ENCODE results near the gene CCDC102A. TPM values are rescaled to one million over a fixed set of nuclear protein-coding genes. Genes with fewer than 3 reads are reported as not detected.
"Not testable (repeated sequence)": the region's sequence is repeated elsewhere in the genome, so short reads cannot be mapped to it uniquely, and the experiment has no call there.

The CCDC102A gene
- total and polyA plus RNA-seq, 11 donors: 3.3 to 17.0 (median 6.8) TPM

GRCh38 chr16:57555831-57556230 lies 19.5 kb upstream of the CCDC102A start:
- no peak for ATAC-seq
- no peak for DNase-seq
- Histone ChIP-seq H3K36me3 (no peaks in the 10 kb centered on the region), H3K27ac (no peak overlapping the region), H3K4me1 (no peaks in the 10 kb centered on the region), H3K4me3 (no peak overlapping the region), H3K27me3 (peaks cover 0 to 4% (median 0%) of the 10 kb centered on the region in 9 donors), H3K9me3 (peaks cover 0 to 14% (median 0%) of the 10 kb centered on the region in 12 donors)
- WGBS, 4 donors: 88 to 92% (median 92%) methylated on average over 3 of the region's 3 CpGs
- intact Hi-C loops (cut with DNase I): no loop called here
- TF ChIP-seq CTCF (IDR thresholded peaks at IDR 0.05): no peak
- TF ChIP-seq POLR2A (IDR thresholded peaks at IDR 0.05): no peak

GRCh38 chr16:57551057-57551456 lies 14.7 kb upstream of the CCDC102A start:
- intact Hi-C loops (cut with DNase I): no loop called here
- TF ChIP-seq CTCF (IDR thresholded peaks at IDR 0.05): no peak
- TF ChIP-seq POLR2A (IDR thresholded peaks at IDR 0.05): no peak
- H3K27me3 ChIP-seq: peaks cover 0 to 26% (median 0%) of the 10 kb centered on the region in 9 donors
- peaks cover 0 to 3% (median 0%) of the 10 kb centered on the region in 12 donors for H3K4me1 ChIP-seq
- 90 to 94% (median 93%) methylated on average over 3 of the region's 3 CpGs for WGBS, 4 donors
- no peak overlapping the region for H3K4me3 ChIP-seq
- no peaks in the 10 kb centered on the region for H3K36me3 ChIP-seq
- DNase-seq (no peak), ATAC-seq (no peak)
- no peak overlapping the region for H3K27ac ChIP-seq
- H3K9me3 ChIP-seq: peaks cover 0 to 10% (median 0%) of the 10 kb centered on the region in 12 donors

- ATAC-seq (no peak), DNase-seq (no peak)
- peaks cover 0 to 30% (median 0%) of the 10 kb centered on the region in 9 donors for H3K27me3 ChIP-seq
- no peak overlapping the region for H3K4me3 ChIP-seq
- H3K36me3 ChIP-seq: no peaks in the 10 kb centered on the region
- TF ChIP-seq CTCF (IDR thresholded peaks at IDR 0.05) (no peak), POLR2A (IDR thresholded peaks at IDR 0.05) (no peak)
- intact Hi-C loops (cut with DNase I): no loop called here
- H3K4me1 ChIP-seq: peaks cover 0 to 5% (median 0%) of the 10 kb centered on the region in 12 donors
- H3K9me3 ChIP-seq: peaks cover 0 to 10% (median 0%) of the 10 kb centered on the region in 12 donors
- no peak overlapping the region for H3K27ac ChIP-seq
These were observed 13.4 kb upstream of the CCDC102A start for GRCh38 chr16:57549730-57550129.

GRCh38 chr16:57548408-57548807 lies 12.0 kb upstream of the CCDC102A start:
- 78 to 88% (median 86%) methylated on average over 4 of the region's 4 CpGs for WGBS, 4 donors
- no peak for TF ChIP-seq POLR2A (IDR thresholded peaks at IDR 0.05)
- no peak for TF ChIP-seq CTCF (IDR thresholded peaks at IDR 0.05)
- ATAC-seq (no peak), DNase-seq (no peak)
- no peak overlapping the region for H3K4me3 ChIP-seq
- H3K36me3 ChIP-seq: no peaks in the 10 kb centered on the region
- intact Hi-C loops (cut with DNase I): no loop called here
- H3K4me1 ChIP-seq: peaks cover 0 to 18% (median 0%) of the 10 kb centered on the region in 12 donors
- peaks cover 0 to 10% (median 0%) of the 10 kb centered on the region in 12 donors for H3K9me3 ChIP-seq
- no peak overlapping the region for H3K27ac ChIP-seq
- H3K27me3 ChIP-seq: peaks cover 0 to 30% (median 0%) of the 10 kb centered on the region in 9 donors

- not testable (repeated sequence) for DNase-seq
- H3K27me3 ChIP-seq: peaks cover 0 to 30% (median 0%) of the 10 kb centered on the region in 9 donors
These were observed 11.2 kb upstream of the CCDC102A start for GRCh38 chr16:57547524-57547923.

More at GRCh38 chr16:57547524-57547923, 11.2 kb upstream of the CCDC102A start:
- intact Hi-C loops (cut with DNase I); ATAC-seq; H3K27ac ChIP-seq; H3K36me3 ChIP-seq; H3K9me3 ChIP-seq; H3K4me3 ChIP-seq: not testable (repeated sequence)
- WGBS, 4 donors: 90 to 93% (median 92%) methylated on average over 12 of the region's 12 CpGs
- peaks cover 0 to 20% (median 0%) of the 10 kb centered on the region in 12 donors for H3K4me1 ChIP-seq
